ENCODE results near the gene SLC25A42. TPM values are rescaled to one million over a fixed set of nuclear protein-coding genes. Genes with fewer than 3 reads are reported as not detected.
"Not testable (repeated sequence)": the region's sequence is repeated elsewhere in the genome, so short reads cannot be mapped to it uniquely, and the experiment has no call there.

Gene SLC25A42
- total and polyA plus RNA-seq, 2 donors (not counting 1 experiment from before 2014, with no cell fraction given): 36.5 to 83.9 TPM

DNA sequence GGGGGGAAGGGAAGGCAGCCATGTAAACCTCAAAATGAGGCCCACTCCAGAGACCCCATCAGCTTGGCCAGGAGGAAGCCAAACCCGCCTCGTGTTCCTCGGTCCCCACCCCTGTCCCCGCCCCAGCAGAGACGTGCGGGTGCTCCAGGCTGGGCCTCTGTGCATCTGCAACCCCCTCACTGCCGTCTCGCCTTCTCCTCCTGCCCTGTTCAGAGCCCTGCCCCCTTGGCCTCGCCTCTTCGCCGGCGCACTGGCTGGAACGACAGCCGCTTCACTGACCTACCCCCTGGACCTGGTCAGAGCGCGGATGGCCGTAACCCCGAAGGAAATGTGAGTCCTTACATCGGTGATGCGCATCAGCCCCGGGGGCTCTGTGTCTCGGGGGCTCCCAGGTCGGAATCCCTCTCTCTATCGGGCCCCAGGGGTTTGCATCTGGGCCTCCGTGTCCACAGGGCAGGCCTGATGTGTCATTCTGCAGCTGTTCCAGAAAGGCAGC is 42.3 kb downstream of the SLC25A42 start:
- Mint-ChIP-seq H3K27ac (no peak overlapping the region), H3K27me3 (no peaks in the 10 kb centered on the region), H3K4me3 (peak overlapping the region; percentile 57), H3K9me3 (ENCODE audit: insufficient read depth) (no peaks in the 10 kb centered on the region), H3K4me1 (peaks cover 17% of the 10 kb centered on the region)
- Histone ChIP-seq H2AFZ (ENCODE audit: insufficient read depth, low read depth, low read length, poor library complexity, severe bottlenecking) (no peak overlapping the region), H3K79me2 (ENCODE audit: control insufficient read depth, insufficient read depth, low read length) (no peaks in the 10 kb centered on the region), H3K9me3 (ENCODE audit: control extremely low read depth in 1 of 3, control insufficient read depth in 2 of 3, insufficient read depth in 1 of 3, low read length in 2 of 3) (no peaks in the 10 kb centered on the region), H3K4me2 (replicated peaks; ENCODE audit: low read depth, low read length, poor library complexity, severe bottlenecking) (no peak overlapping the region), H3K27me3 (replicated peaks in 1 of 4; ENCODE audit: control extremely low read depth in 1 of 4, control insufficient read depth in 3 of 4, insufficient read depth in 4 of 4, low read length in 3 of 4) (no peaks in the 10 kb centered on the region), H3K9ac (ENCODE audit: low read length) (no peak overlapping the region), H3K4me3 (ENCODE audit: control extremely low read depth in 1 of 5, extremely low read depth in 1 of 5, insufficient read depth in 1 of 5, low read depth in 2 of 5, low read length in 4 of 5) (no peak overlapping the region), H4K20me1 (ENCODE audit: control insufficient read depth, insufficient read depth, low read length, poor library complexity, severe bottlenecking) (no peaks in the 10 kb centered on the region), H3K27ac (ENCODE audit: low read length in 2 of 2) (no peak overlapping the region), H3K4me1 (ENCODE audit: control insufficient read depth in 2 of 2, insufficient read depth in 2 of 2, low read length in 2 of 2) (peaks cover 0 to 8% of the 10 kb centered on the region in 2 donors), H3K36me3 (replicated peaks in 1 of 2; ENCODE audit: control extremely low read depth in 1 of 2, control insufficient read depth in 1 of 2, extremely low read depth in 1 of 2, insufficient read depth in 2 of 2, low read length in 1 of 2) (peaks cover 0 to 35% of the 10 kb centered on the region in 2 experiments)
- CTCF ChIA-PET: interaction anchor here (2.3 kb wide), 1 partner anchor 9 kb away, joined by 8 read pairs; no protein-coding TSS in a partner anchor
- ATAC-seq (ENCODE audit: low read depth) (peak; percentile 24), DNase-seq (no peak)
- WGBS (ENCODE audit: insufficient coverage): 92% methylated on average over 24 of the region's 25 CpGs
- POLR2A ChIA-PET: interaction anchor here (0.7 kb wide), 1 partner anchor 52 kb away, joined by 7 read pairs; no protein-coding TSS in a partner anchor
- intact Hi-C loops (cut with micrococcal nuclease): no loop called here
- TF ChIP-seq EZH2 (IDR thresholded peaks at IDR 0.05; ENCODE audit: borderline replicate concordance, insufficient read depth, low read depth, low read length, poor library complexity, severe bottlenecking): no peak
- TF ChIP-seq, protein P1, sequence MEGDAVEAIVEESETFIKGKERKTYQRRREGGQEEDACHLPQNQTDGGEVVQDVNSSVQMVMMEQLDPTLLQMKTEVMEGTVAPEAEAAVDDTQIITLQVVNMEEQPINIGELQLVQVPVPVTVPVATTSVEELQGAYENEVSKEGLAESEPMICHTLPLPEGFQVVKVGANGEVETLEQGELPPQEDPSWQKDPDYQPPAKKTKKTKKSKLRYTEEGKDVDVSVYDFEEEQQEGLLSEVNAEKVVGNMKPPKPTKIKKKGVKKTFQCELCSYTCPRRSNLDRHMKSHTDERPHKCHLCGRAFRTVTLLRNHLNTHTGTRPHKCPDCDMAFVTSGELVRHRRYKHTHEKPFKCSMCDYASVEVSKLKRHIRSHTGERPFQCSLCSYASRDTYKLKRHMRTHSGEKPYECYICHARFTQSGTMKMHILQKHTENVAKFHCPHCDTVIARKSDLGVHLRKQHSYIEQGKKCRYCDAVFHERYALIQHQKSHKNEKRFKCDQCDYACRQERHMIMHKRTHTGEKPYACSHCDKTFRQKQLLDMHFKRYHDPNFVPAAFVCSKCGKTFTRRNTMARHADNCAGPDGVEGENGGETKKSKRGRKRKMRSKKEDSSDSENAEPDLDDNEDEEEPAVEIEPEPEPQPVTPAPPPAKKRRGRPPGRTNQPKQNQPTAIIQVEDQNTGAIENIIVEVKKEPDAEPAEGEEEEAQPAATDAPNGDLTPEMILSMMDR (IDR thresholded peaks at IDR 0.05): no peak

DNA sequence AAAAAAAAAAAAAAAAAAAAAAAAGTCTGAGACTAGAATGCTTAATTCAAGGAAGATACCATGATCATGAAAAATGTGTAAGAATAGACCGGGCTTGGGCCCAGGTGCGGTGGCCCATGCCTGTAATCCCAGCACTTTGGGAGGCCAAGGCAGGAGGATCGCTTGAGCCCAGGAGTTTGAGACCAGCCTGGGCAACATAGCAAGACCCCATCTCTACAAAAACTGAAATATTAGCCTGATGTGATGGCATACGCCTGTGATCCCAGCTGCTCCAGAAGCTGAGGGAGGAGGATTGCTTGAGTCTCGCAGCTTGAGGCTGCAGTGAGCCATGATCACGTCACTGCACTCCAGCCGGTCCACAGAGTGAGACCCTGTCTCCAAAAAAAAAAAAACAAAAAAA is 43.1 kb downstream of the SLC25A42 start:
- H3K4me2 ChIP-seq (replicated peaks; ENCODE audit: low read depth, low read length, poor library complexity, severe bottlenecking); ATAC-seq (ENCODE audit: low read depth); intact Hi-C loops (cut with micrococcal nuclease); H3K27me3 ChIP-seq (replicated peaks in 1 of 4; ENCODE audit: control extremely low read depth in 1 of 4, control insufficient read depth in 3 of 4, insufficient read depth in 4 of 4, low read length in 3 of 4); H3K27me3 Mint-ChIP-seq; H3K27ac Mint-ChIP-seq; H3K4me3 Mint-ChIP-seq; H3K79me2 ChIP-seq (ENCODE audit: control insufficient read depth, insufficient read depth, low read length); H3K9me3 Mint-ChIP-seq (ENCODE audit: insufficient read depth); H4K20me1 ChIP-seq (ENCODE audit: control insufficient read depth, insufficient read depth, low read length, poor library complexity, severe bottlenecking); H3K27ac ChIP-seq (ENCODE audit: low read length in 2 of 2); H3K4me3 ChIP-seq (ENCODE audit: control extremely low read depth in 1 of 5, extremely low read depth in 1 of 5, insufficient read depth in 1 of 5, low read depth in 2 of 5, low read length in 4 of 5); H3K9ac ChIP-seq (ENCODE audit: low read length); H2AFZ ChIP-seq (ENCODE audit: insufficient read depth, low read depth, low read length, poor library complexity, severe bottlenecking); H3K9me3 ChIP-seq (ENCODE audit: control extremely low read depth in 1 of 3, control insufficient read depth in 2 of 3, insufficient read depth in 1 of 3, low read length in 2 of 3); DNase-seq: not testable (repeated sequence)
- peaks cover 24% of the 10 kb centered on the region for H3K4me1 Mint-ChIP-seq
- ChIA-PET CTCF (interaction anchor here (0.7 to 2.3 kb wide), 3 partner anchors 9 to 278 kb away, joined by 3 to 8 read pairs (median 4); no protein-coding TSS in a partner anchor), POLR2A (interaction anchor here (0.7 kb wide), 1 partner anchor 53 kb away, joined by 7 read pairs; no protein-coding TSS in a partner anchor)
- 100% methylated on average over 5 of the region's 7 CpGs for WGBS (ENCODE audit: insufficient coverage)
- H3K4me1 ChIP-seq (ENCODE audit: control insufficient read depth in 2 of 2, insufficient read depth in 2 of 2, low read length in 2 of 2): peaks cover 0 to 13% of the 10 kb centered on the region in 2 donors
- H3K36me3 ChIP-seq (replicated peaks in 1 of 2; ENCODE audit: control extremely low read depth in 1 of 2, control insufficient read depth in 1 of 2, extremely low read depth in 1 of 2, insufficient read depth in 2 of 2, low read length in 1 of 2): peaks cover 0 to 28% of the 10 kb centered on the region in 2 experiments
